Measurements from ENCODE around the gene SMAD9.
A peak's percentile ranks its signal among the peaks of the same experiment; 100 is the strongest.

The SMAD9 gene

DNA sequence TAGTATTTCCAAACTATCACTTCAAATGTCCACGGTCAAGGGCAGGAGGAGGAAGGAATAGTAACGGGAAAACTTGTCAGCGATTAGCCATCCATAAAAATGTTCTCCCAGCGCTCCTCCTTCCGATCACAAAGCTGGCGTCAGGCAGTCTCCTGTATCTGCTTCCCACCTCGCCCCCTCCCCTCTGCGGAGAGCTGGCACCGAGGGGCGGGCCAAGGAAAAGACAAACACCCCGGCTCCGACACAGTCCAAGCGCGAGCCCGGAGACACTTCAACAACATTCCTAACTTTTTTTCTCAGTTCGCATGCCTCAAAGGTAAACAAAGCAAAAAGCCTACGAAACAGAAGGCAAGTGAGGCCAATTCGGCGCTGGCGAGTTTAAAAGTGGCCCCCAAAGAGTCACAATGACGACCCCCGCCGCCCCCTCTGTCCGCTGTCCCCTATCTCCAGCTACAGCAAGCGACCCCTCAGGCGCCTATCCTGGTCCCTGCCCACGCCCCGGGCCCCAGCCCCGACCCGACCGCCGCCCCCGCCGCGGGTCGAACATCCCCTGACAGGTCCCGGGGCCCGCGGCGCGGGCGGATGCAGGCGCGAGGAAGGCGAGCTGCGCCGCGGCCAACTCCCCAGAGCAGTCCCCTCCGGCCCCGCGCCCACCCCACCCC, 736 bp downstream of the SMAD9 start:
- no peak overlapping the region for H2BK5ac ChIP-seq (ENCODE audit: low read depth, low read length, poor library complexity, severe bottlenecking)
- DNase-seq = peak; percentile 65
- H3K9ac ChIP-seq (ENCODE audit: low read length) = peak overlapping the region; percentile 66
- H3K4ac ChIP-seq (ENCODE audit: low read depth in 1 of 2, low read length in 2 of 2) = peak overlapping the region; percentile 7 to 16
- H2AFZ ChIP-seq (ENCODE audit: low read depth, low read length) = no peak overlapping the region
- H2BK15ac ChIP-seq (ENCODE audit: low read depth, poor library complexity, severe bottlenecking) = peak overlapping the region; percentile 80
- H2BK120ac ChIP-seq (ENCODE audit: low read depth, low read length) = peak overlapping the region; percentile 43
- H2BK12ac ChIP-seq (ENCODE audit: low read length in 2 of 2) = no peak overlapping the region
- peaks cover 0 to 4% of the 10 kb centered on the region in 2 experiments for H3K27me3 ChIP-seq (ENCODE audit: control insufficient read depth in 1 of 2, insufficient read depth in 1 of 2, low read length in 2 of 2)
- peaks cover 7% of the 10 kb centered on the region for H3K4me1 ChIP-seq (ENCODE audit: control insufficient read depth, insufficient read depth, low read depth, low read length)
- no peaks in the 10 kb centered on the region for H3K79me1 ChIP-seq (replicated peaks; ENCODE audit: low read length, poor library complexity, severe bottlenecking)
- no peak overlapping the region for H2AK5ac ChIP-seq (ENCODE audit: low read length, severe bottlenecking)
- WGBS = under 1% methylated on average over 26 of the region's 51 CpGs
- H3K27ac ChIP-seq (ENCODE audit: low read length, poor library complexity, severe bottlenecking) = no peak overlapping the region
- peak overlapping the region in 1 of 2 experiments; percentile 79 for H3K14ac ChIP-seq (ENCODE audit: low read length in 2 of 2)
- H4K8ac ChIP-seq (ENCODE audit: low read length) = no peak overlapping the region
- peak overlapping the region; percentile 98 for H3K4me2 ChIP-seq (ENCODE audit: low read length, poor library complexity, severe bottlenecking)
- H3K4me3 ChIP-seq (ENCODE audit: insufficient read depth in 1 of 2, low read depth in 1 of 2, low read length in 2 of 2) = peak overlapping the region; percentile 67 to 84
- H3K18ac ChIP-seq (ENCODE audit: low read depth in 1 of 2, low read length in 2 of 2) = peak overlapping the region; percentile 59 to 75
- no peak overlapping the region for H4K91ac ChIP-seq (ENCODE audit: low read length)
- H3K23ac ChIP-seq (ENCODE audit: low read length in 2 of 2) = no peak overlapping the region
- no peaks in the 10 kb centered on the region for H3K9me3 ChIP-seq (ENCODE audit: control insufficient read depth, low read length)
- H3K36me3 ChIP-seq (ENCODE audit: control insufficient read depth in 1 of 2, insufficient read depth in 2 of 2, low read depth in 1 of 2, low read length in 2 of 2) = no peaks in the 10 kb centered on the region

- no peak overlapping the region for H4K91ac ChIP-seq (ENCODE audit: low read length)
- peak overlapping the region; percentile 66 for H3K9ac ChIP-seq (ENCODE audit: low read length)
- H4K8ac ChIP-seq (ENCODE audit: low read length) = no peak overlapping the region
- 25% methylated on average over 5 of the region's 12 CpGs for WGBS
- H2BK15ac ChIP-seq (ENCODE audit: low read depth, poor library complexity, severe bottlenecking) = no peak overlapping the region
- no peak overlapping the region for H2BK12ac ChIP-seq (ENCODE audit: low read length in 2 of 2)
- H3K23ac ChIP-seq (ENCODE audit: low read length in 2 of 2) = no peak overlapping the region
- H3K4me3 ChIP-seq (ENCODE audit: insufficient read depth in 1 of 2, low read depth in 1 of 2, low read length in 2 of 2) = peak overlapping the region in 1 of 2 experiments; percentile 84
- H3K18ac ChIP-seq (ENCODE audit: low read depth in 1 of 2, low read length in 2 of 2) = no peak overlapping the region
- H3K9me3 ChIP-seq (ENCODE audit: control insufficient read depth, low read length) = no peaks in the 10 kb centered on the region
- H3K79me1 ChIP-seq (replicated peaks; ENCODE audit: low read length, poor library complexity, severe bottlenecking) = no peaks in the 10 kb centered on the region
- no peaks in the 10 kb centered on the region for H3K36me3 ChIP-seq (ENCODE audit: control insufficient read depth in 1 of 2, insufficient read depth in 2 of 2, low read depth in 1 of 2, low read length in 2 of 2)
- peaks cover 0 to 4% of the 10 kb centered on the region in 2 experiments for H3K27me3 ChIP-seq (ENCODE audit: control insufficient read depth in 1 of 2, insufficient read depth in 1 of 2, low read length in 2 of 2)
- DNase-seq = peak; percentile 54
- peaks cover 7% of the 10 kb centered on the region for H3K4me1 ChIP-seq (ENCODE audit: control insufficient read depth, insufficient read depth, low read depth, low read length)
- no peak overlapping the region for H2BK5ac ChIP-seq (ENCODE audit: low read depth, low read length, poor library complexity, severe bottlenecking)
- H2AK5ac ChIP-seq (ENCODE audit: low read length, severe bottlenecking) = no peak overlapping the region
- no peak overlapping the region for H2BK120ac ChIP-seq (ENCODE audit: low read depth, low read length)
- H2AFZ ChIP-seq (ENCODE audit: low read depth, low read length) = no peak overlapping the region
- H3K27ac ChIP-seq (ENCODE audit: low read length, poor library complexity, severe bottlenecking) = no peak overlapping the region
- H3K4me2 ChIP-seq (ENCODE audit: low read length, poor library complexity, severe bottlenecking) = peak overlapping the region; percentile 98
- H3K14ac ChIP-seq (ENCODE audit: low read length in 2 of 2) = no peak overlapping the region
- H3K4ac ChIP-seq (ENCODE audit: low read depth in 1 of 2, low read length in 2 of 2) = no peak overlapping the region
These were observed 1.5 kb downstream of the SMAD9 start for GRCh38 chr13:36918246-36919131.

DNA sequence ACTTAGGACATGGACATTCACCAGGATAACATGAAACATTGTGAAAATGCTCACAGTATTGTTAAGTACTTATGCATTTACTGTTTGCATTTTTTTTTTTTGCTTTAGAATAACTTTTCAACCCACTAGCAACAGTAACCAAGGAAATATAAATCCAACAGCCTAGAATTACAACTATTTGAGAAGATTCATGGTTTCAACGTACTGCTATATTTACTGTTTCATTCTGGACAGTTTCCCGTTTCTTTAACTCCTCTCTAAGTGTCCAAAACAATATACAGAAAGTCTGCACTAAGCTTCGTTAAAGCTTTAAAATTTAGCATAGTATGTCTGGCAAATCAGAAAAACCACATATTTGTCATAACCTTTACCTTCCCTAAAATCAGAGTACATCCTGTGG, 2.7 kb downstream of the SMAD9 start:
- peak; percentile 47 for DNase-seq
- H3K4me2 ChIP-seq (ENCODE audit: low read length, poor library complexity, severe bottlenecking) = no peak overlapping the region
- no peak overlapping the region for H2AFZ ChIP-seq (ENCODE audit: low read depth, low read length)
- peaks cover 7% of the 10 kb centered on the region for H3K4me1 ChIP-seq (ENCODE audit: control insufficient read depth, insufficient read depth, low read depth, low read length)
- H2BK15ac ChIP-seq (ENCODE audit: low read depth, poor library complexity, severe bottlenecking) = no peak overlapping the region
- no peak overlapping the region for H3K9ac ChIP-seq (ENCODE audit: low read length)
- no peak overlapping the region for H3K18ac ChIP-seq (ENCODE audit: low read depth in 1 of 2, low read length in 2 of 2)
- H4K91ac ChIP-seq (ENCODE audit: low read length) = no peak overlapping the region
- H2BK5ac ChIP-seq (ENCODE audit: low read depth, low read length, poor library complexity, severe bottlenecking) = no peak overlapping the region
- WGBS = 50% methylated on average over 3 of the region's 3 CpGs
- H3K79me1 ChIP-seq (replicated peaks; ENCODE audit: low read length, poor library complexity, severe bottlenecking) = no peaks in the 10 kb centered on the region
- H2BK120ac ChIP-seq (ENCODE audit: low read depth, low read length) = no peak overlapping the region
- H4K8ac ChIP-seq (ENCODE audit: low read length) = no peak overlapping the region
- no peak overlapping the region for H3K27ac ChIP-seq (ENCODE audit: low read length, poor library complexity, severe bottlenecking)
- H3K27me3 ChIP-seq (ENCODE audit: control insufficient read depth in 1 of 2, insufficient read depth in 1 of 2, low read length in 2 of 2) = peaks cover 0 to 4% of the 10 kb centered on the region in 2 experiments
- H2AK5ac ChIP-seq (ENCODE audit: low read length, severe bottlenecking) = no peak overlapping the region
- no peak overlapping the region for H3K14ac ChIP-seq (ENCODE audit: low read length in 2 of 2)
- no peaks in the 10 kb centered on the region for H3K36me3 ChIP-seq (ENCODE audit: control insufficient read depth in 1 of 2, insufficient read depth in 2 of 2, low read depth in 1 of 2, low read length in 2 of 2)
- H3K4ac ChIP-seq (ENCODE audit: low read depth in 1 of 2, low read length in 2 of 2) = no peak overlapping the region
- no peaks in the 10 kb centered on the region for H3K9me3 ChIP-seq (ENCODE audit: control insufficient read depth, low read length)
- H2BK12ac ChIP-seq (ENCODE audit: low read length in 2 of 2) = no peak overlapping the region
- H3K23ac ChIP-seq (ENCODE audit: low read length in 2 of 2) = no peak overlapping the region
- H3K4me3 ChIP-seq (ENCODE audit: insufficient read depth in 1 of 2, low read depth in 1 of 2, low read length in 2 of 2) = no peak overlapping the region
